HG02840 (cell line): ENCODE data around the gene DENND4B.
"Not testable (repeated sequence)": the region's sequence is repeated elsewhere in the genome, so short reads cannot be mapped to it uniquely, and the experiment has no call there.

Experiments used
- ATAC-seq: cut with Tn5 transposase; IDR thresholded peaks from one replicate; pipeline ENCODE4 v1.9.1; 2021; ENCODE audit warnings: mild to moderate bottlenecking, moderate library complexity, moderate number of reproducible peaks; ENCODE audit not compliant: unreplicated experiment, low FRiP score

The DENND4B gene, protein sequence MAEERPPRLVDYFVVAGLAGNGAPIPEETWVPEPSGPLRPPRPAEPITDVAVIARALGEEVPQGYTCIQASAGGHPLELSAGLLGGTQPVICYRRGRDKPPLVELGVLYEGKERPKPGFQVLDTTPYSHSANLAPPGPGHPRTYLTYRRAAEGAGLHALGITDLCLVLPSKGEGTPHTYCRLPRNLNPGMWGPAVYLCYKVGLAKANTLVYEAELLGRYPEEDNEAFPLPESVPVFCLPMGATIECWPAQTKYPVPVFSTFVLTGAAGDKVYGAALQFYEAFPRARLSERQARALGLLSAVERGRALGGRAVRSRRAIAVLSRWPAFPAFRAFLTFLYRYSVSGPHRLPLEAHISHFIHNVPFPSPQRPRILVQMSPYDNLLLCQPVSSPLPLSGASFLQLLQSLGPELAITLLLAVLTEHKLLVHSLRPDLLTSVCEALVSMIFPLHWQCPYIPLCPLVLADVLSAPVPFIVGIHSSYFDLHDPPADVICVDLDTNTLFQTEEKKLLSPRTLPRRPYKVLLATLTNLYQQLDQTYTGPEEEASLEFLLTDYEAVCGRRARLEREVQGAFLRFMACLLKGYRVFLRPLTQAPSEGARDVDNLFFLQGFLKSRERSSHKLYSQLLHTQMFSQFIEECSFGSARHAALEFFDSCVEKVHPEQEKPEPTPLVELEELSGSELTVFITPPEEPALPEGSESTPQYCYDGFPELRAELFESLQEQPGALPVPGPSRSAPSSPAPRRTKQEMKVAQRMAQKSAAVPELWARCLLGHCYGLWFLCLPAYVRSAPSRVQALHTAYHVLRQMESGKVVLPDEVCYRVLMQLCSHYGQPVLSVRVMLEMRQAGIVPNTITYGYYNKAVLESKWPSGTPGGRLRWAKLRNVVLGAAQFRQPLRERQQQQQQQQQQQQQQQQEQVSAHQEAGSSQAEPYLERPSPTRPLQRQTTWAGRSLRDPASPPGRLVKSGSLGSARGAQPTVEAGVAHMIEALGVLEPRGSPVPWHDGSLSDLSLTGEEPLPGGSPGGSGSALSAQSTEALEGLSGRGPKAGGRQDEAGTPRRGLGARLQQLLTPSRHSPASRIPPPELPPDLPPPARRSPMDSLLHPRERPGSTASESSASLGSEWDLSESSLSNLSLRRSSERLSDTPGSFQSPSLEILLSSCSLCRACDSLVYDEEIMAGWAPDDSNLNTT (N-terminal part only)

DNA sequence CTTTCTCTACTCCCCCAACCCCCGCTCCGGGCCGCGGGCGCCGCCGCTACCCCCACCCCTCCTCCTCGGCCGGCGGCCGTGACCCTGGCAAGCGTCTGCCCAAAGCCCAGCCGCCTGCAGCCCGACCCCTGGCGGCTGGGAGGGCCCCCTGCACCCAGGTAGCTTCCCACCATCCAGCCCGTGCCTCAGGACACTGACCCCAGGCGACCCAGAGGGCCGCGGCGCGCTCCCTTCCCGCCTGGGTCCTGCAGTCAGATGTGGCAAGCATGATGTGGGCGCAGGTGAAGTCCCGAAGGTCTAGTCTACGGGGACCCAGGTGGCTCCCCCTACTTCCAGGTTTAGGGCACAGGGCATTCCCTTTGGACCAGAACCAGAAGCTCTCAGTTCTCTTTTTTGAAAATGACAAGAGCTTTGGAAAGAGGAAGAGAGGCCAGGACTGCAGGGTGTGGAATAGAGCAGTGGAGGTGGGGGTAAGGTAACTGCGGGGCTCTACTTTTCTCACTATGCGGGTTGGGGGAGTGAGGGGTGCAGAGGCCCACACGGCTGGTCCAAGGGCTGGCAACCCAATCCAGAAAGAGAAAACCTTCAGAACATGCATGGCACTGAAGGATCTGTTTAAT, at the start of gene DENND4B:
TSS of gene DENND4B (minus strand) at position 97 of the 620 bp plus-strand sequence. CDS start 2,344 bp downstream, outside the sequence.
- ATAC-seq = peak; percentile 57

- no peak for ATAC-seq
Measured at GRCh38 chr1:153995640-153996039, 49.1 kb upstream of the DENND4B start.

DNA sequence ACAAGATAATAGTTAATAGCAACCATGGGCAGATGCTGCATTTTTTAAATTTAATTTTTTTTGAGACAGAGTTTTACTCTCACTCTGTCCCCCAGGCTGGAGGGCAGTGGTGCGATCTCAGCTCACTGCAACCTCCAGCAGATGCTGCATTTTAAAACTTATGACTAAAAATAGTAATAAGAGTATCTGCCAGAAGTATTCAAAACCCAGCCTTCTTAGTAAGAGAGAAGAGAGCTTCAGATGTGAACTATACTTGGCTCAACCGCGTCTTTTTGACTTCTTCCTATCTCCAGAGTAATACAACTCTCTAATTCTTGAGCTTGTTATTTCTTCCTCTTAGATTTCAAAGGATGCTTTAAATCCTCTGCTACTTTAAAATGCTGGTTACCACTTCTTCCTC, 48.7 kb upstream of the DENND4B start:
- ATAC-seq = no peak

GRCh38 chr1:153991806-153992205, 45.3 kb upstream of the DENND4B start:
- ATAC-seq = no peak

- ATAC-seq = no peak
Measured at GRCh38 chr1:153991151-153991630, 44.7 kb upstream of the DENND4B start.

- ATAC-seq = peak; percentile 81
Measured at GRCh38 chr1:153990468-153991150, 44.1 kb upstream of the DENND4B start, which contains the start of gene RPS27. Gene RPS27, plus strand, starts transcription at chr1:153990762. Its CDS starts 35 bp downstream, at chr1:153990797.

DNA sequence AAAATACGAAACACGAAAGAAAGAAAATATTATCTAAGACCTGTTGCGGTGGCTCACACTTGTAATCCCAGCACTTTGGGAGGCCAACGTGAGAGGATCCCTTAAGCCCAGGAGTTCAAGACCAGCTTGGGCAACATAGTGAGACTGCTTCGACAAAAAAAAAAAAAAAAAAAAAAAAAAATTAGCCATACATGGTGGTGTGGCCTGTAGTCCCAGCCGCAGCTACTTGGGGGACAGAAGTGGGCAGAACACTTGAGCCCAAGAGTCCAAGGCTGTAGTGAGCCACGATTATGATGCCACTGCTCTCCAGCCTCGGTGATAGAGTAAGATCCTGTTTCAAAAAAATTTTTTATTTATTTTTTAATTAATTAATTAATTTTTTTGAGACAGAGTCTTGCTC, 41.1 kb upstream of the DENND4B start:
- no peak for ATAC-seq

- ATAC-seq = no peak
Measured at GRCh38 chr1:153985941-153986761, 39.6 kb upstream of the DENND4B start, which contains the start of gene RAB13. Gene RAB13, minus strand, starts transcription at chr1:153986339. Its CDS starts 103 bp downstream, at chr1:153986236.

DNA sequence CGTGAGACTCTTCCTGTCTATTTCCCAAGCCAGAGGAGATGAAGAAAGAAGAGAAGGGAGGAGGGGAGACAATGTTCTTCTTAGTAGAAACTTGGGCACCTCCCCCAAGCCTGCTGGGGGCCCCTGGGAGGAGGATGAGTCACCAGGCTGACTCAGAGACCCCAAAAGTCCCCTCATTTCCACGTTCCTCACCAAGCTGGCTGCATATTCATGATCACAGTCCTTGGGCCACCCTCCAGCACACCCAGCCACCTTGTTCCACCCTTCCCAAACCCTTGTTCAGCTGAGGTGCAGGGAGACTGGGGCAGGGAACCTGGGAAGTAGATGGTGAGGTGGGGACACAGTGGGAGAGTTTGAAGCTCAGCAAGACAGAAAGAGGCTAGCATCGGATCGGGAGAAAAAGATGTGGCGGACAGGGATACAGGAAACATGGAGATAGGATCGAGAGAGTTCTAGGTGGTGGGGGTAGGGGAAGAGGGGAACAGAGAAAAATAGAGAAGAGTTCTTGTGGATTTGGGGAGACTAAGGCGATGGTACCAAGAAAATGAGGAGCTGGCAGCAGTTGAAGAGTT, 38.9 kb upstream of the DENND4B start:
- no peak for ATAC-seq

DNA sequence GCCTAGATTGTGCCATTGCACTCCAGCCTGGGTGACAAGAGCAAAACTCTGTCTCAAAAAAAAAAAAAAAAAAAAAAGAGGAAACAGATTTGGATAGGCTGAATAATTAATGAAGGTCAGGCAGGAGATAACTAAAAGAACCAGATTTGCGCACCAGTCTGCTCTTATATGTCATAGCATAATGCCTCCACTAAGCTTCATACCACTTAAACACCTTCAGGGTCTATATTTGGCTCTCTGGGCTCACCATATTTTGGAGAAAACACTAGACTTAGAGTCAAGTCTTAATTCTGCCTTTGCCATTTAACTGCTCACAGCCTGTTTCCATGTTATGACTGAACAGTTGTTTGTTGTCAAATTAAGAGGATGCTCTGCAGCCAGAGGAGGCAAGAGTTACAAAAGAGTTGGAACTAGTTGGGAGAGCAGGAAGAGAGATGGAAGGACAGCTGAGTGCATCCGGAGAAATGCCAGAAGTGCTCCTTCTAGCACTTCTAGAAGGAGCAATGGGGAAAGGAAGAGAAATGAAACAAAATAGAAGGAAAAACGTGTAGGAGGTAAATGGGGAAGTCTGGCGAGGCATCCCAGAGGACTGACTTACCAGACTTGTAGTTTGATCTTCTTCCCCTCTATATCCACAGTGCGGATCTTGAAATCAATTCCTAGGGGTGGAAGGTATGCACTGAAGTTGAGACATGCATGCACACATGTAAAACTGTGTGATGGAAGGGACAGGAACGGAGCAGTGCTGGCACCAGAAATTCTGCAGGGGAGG, 37.8 kb upstream of the DENND4B start:
- no peak for ATAC-seq

GRCh38 chr1:153981735-153982134, 35.2 kb upstream of the DENND4B start:
- ATAC-seq = not testable (repeated sequence)

DNA sequence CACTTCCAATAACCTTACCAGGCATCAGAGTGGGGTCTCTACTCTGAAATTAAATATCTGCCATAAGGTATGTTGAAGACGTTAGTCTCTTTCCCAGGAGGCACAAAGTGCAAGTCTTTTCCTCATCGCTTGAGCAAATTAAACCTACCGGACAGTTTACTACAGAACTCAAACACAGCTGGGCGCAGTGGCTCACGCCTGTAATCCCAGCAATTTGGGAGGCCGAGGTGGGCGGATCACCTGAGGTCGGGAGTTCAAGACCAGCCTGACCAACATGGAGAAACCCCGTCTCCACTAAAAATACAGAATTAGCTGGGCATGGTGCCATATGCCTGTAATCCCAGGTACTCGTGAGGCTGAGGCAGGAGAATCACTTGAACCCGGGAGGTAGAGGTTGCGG, 32.6 kb upstream of the DENND4B start:
- not testable (repeated sequence) for ATAC-seq

DNA sequence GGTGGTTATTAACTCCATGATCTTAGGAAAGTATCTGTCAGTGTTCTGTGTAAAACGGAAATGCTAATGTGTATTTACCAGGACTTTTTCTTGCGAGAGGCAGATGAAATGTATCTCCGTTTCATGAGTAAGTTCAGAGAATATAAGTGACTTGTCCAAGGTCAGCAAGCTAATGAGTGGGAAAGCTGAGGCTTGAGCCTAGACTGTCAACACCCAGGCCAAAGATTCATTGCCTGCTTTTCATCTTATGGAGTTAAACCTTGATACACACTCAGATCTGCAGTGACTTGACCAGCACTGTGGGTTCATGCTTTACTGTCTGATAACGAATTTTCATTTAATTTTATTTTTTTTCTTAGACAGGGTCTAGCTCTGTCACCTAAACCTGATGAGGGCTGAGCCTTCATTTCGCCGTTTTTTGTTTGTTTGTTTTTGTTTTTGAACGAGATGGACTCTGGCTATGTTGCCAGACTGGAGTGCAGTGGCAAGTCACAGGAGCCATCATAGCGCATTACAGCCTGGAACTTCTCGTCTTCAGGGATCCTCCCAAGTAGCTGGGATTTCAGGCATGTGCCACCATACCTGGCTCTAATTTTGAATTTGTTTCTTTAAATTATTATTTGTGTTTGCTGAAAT, 31.9 kb upstream of the DENND4B start:
- ATAC-seq = no peak

DNA sequence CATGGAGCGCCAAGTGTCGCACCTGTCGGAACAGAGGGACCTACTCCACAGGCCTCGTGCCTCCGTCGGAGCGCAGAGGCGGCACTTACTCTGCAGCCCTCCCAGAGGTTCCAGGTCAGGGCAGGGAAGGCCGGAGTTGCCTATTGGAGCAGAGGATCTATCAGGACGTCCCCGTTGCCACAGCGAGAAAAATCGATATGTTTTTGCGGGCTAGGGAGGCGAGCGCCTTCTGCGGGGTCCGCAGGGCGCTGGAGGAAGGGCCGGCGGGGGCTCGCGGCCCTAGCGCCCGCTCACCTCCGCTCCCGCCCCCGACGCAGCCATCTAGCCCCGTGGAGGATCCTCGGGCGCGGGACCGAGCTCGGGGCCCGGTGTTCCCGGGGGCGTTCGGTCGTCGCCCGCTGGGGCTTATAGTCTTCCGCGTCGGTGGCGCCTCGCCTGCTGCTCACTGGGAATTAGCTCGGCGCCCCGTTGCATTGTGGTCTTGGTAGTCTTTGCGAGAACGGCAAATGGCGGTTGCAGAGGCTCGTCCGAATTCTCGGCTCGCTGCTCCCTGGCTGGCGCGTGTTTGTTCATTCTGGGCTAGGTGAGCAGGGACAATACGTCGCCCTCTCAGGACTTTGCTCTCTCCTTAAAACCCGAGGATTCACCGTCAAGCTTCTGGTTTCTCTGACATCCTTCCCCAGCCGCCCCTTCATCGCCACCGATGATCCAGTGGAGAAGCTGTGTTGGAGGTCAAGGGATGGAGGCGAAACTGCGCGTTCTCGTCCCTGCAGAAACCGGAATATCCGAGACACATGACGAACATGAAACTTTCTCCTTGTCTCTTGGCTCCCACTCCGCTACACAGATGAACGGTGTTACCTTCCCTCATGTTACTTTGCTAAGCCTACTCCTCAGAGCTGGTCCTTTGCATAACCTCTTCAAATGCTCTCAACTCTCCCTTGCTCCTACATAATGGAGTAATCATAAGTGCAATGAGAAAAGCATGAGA, 31.0 kb upstream of the DENND4B start, which contains the start of gene JTB:
TSS of gene JTB (minus strand) at position 425 of the 991 bp plus-strand sequence. CDS start at position 3, 422 bp downstream.
- no peak for ATAC-seq

- ATAC-seq = no peak
Measured at GRCh38 chr1:153976819-153977249, 30.3 kb upstream of the DENND4B start.

- no peak for ATAC-seq
Measured at GRCh38 chr1:153973525-153973924, 27.0 kb upstream of the DENND4B start.
